Endodermal cell (in vitro differentiated cells): Measurements from ENCODE around the gene JADE3. TPM values are rescaled to one million over a fixed set of nuclear protein-coding genes. Genes with fewer than 3 reads are reported as not detected.
A peak's percentile ranks its signal among the peaks of the same experiment; 100 is the strongest.

Experiments
- DNase-seq: peaks from one replicate; pipeline ENCODE4 v3.0.0-alpha.2; 2017
- H3K27ac ChIP-seq: 2 replicates; pipeline ENCODE4 v1.5.1; 2013; ENCODE audit warnings: mild to moderate bottlenecking, low read depth, low read length, moderate library complexity
- H3K27me3 ChIP-seq: 2 replicates; pipeline ENCODE4 v1.6.1; 2013; ENCODE audit warnings: mild to moderate bottlenecking, low read length, moderate library complexity; ENCODE audit not compliant: insufficient read depth, control insufficient read depth, poor library complexity, severe bottlenecking
- H3K36me3 ChIP-seq: 2 replicates; pipeline ENCODE4 v1.7.0; 2013; ENCODE audit warnings: mild to moderate bottlenecking, low read length, moderate library complexity; ENCODE audit not compliant: control insufficient read depth, insufficient read depth
- H3K4me1 ChIP-seq: one replicate; pipeline ENCODE4 v1.7.0; 2013; ENCODE audit warnings: low read length; ENCODE audit not compliant: control insufficient read depth, insufficient read depth
- H3K4me3 ChIP-seq: 2 replicates; pipeline ENCODE4 v1.5.1; 2013; ENCODE audit warnings: mild to moderate bottlenecking, low read length, moderate library complexity
- H3K9ac ChIP-seq: 2 replicates; pipeline ENCODE4 v1.6.1; 2013; ENCODE audit warnings: mild to moderate bottlenecking, low read length, moderate library complexity; ENCODE audit not compliant: poor library complexity, severe bottlenecking; ENCODE audit errors: extremely low read depth
- H3K9me3 ChIP-seq: 2 replicates; pipeline ENCODE4 v1.6.1; 2013; ENCODE audit warnings: mild to moderate bottlenecking, low read length, moderate library complexity; ENCODE audit not compliant: control insufficient read depth
- H3K27ac Mint-ChIP-seq: 2 replicates; pipeline ENCODE4 v1.8.0; 2020; ENCODE audit warnings: mixed read lengths
- H3K27me3 Mint-ChIP-seq: 2 replicates; pipeline ENCODE4 v1.8.0; 2021; ENCODE audit warnings: mild to moderate bottlenecking, mixed read lengths; ENCODE audit not compliant: insufficient read depth
- H3K36me3 Mint-ChIP-seq: 2 replicates; pipeline ENCODE4 v1.8.0; 2020; ENCODE audit warnings: low read depth, mixed read lengths
- H3K4me1 Mint-ChIP-seq: 2 replicates; pipeline ENCODE4 v1.8.0; 2020; ENCODE audit warnings: mixed read lengths
- H3K4me3 Mint-ChIP-seq: 2 replicates; pipeline ENCODE4 v1.8.0; 2020; ENCODE audit warnings: mild to moderate bottlenecking, moderate library complexity, mixed read lengths
- H3K9me3 Mint-ChIP-seq: 2 replicates; pipeline ENCODE4 v1.8.0; 2020; ENCODE audit warnings: mild to moderate bottlenecking, mixed read lengths
- CTCF ChIP-seq: fragments of 200-600 bp; sonication (generic); conservative IDR thresholded peaks from 2 replicates; pipeline ENCODE4 v1.5.0; 2021; ENCODE audit warnings: antibody characterized with exemption, mild to moderate bottlenecking
- WGBS, 2 experiments: methylation state at CpG; one replicate each; pipeline versions ENCODE4 v1.1.5 to v1.1.7; 2013; ENCODE audit warnings: missing lambda C conversion rate in 2 of 2, mixed read lengths in 1 of 2; ENCODE audit not compliant: insufficient coverage in 1 of 2, insufficient read length in 1 of 2; 5-methylcytosine and 5-hydroxymethylcytosine counted together
- total RNA-seq, 2 donors: library from RNA; stranded (reverse); fragmentation: NEBNext Ultra II Directional in 1 of 2; extraction: Animal tissue kit (Norgen Biotek cat#: 25700) in 1 of 2; gene quantifications; 2 replicates in 1 of 2; 3 replicates in 1 of 2; pipeline ENCODE4 v1.2.1, GENCODE V29; 2021

The JADE3 gene
- total RNA-seq, 2 donors from 2014 or later, result 26.4 to 31.3 TPM

- Histone ChIP-seq H3K9me3 (no peaks in the 10 kb centered on the region), H3K27me3 (no peaks in the 10 kb centered on the region), H3K9ac (no peak overlapping the region), H3K4me1 (no peaks in the 10 kb centered on the region), H3K4me3 (no peak overlapping the region), H3K36me3 (no peaks in the 10 kb centered on the region), H3K27ac (no peak overlapping the region)
- H3K36me3 Mint-ChIP-seq, result no peaks in the 10 kb centered on the region
- no peak overlapping the region for H3K27ac Mint-ChIP-seq
- TF ChIP-seq CTCF, result no peak
- no peak for DNase-seq
- peaks cover 63% of the 10 kb centered on the region for H3K9me3 Mint-ChIP-seq
- no peaks in the 10 kb centered on the region for H3K4me1 Mint-ChIP-seq
- H3K27me3 Mint-ChIP-seq, result no peaks in the 10 kb centered on the region
- no peak overlapping the region for H3K4me3 Mint-ChIP-seq
Measured at GRCh38 chrX:46898207-46898606, 14.0 kb upstream of the JADE3 start.

- H3K27ac Mint-ChIP-seq, result no peak overlapping the region
Measured at GRCh38 chrX:46903458-46904242, 8.6 kb upstream of the JADE3 start.

GRCh38 chrX:46904626-46905025 lies 7.6 kb upstream of the JADE3 start:
- Mint-ChIP-seq H3K27ac (no peak overlapping the region), H3K27me3 (no peaks in the 10 kb centered on the region), H3K9me3 (peaks cover 50% of the 10 kb centered on the region), H3K36me3 (no peaks in the 10 kb centered on the region), H3K4me3 (no peak overlapping the region), H3K4me1 (no peaks in the 10 kb centered on the region)
- Histone ChIP-seq H3K27ac (no peak overlapping the region), H3K36me3 (no peaks in the 10 kb centered on the region), H3K4me3 (no peak overlapping the region), H3K27me3 (no peaks in the 10 kb centered on the region), H3K9me3 (no peaks in the 10 kb centered on the region), H3K9ac (no peak overlapping the region), H3K4me1 (no peaks in the 10 kb centered on the region)
- no peak for TF ChIP-seq CTCF
- no peak for DNase-seq
- WGBS, 2 experiments, result 100% methylated on average over 1 of the region's 2 CpGs; no CpG with 5 or more reads in 1 of the 2 experiments

More at GRCh38 chrX:46903458-46904242, 8.6 kb upstream of the JADE3 start:
- Histone ChIP-seq H3K27ac (no peak overlapping the region), H3K36me3 (no peaks in the 10 kb centered on the region), H3K9ac (no peak overlapping the region), H3K4me1 (no peaks in the 10 kb centered on the region), H3K9me3 (no peaks in the 10 kb centered on the region), H3K27me3 (no peaks in the 10 kb centered on the region), H3K4me3 (peak overlapping the region; percentile 69)
- peak overlapping the region; percentile 42 for H3K4me3 Mint-ChIP-seq
- no peaks in the 10 kb centered on the region for H3K27me3 Mint-ChIP-seq
- no peaks in the 10 kb centered on the region for H3K4me1 Mint-ChIP-seq
- H3K9me3 Mint-ChIP-seq, result peaks cover 50% of the 10 kb centered on the region
- 0 to 7% methylated on average over 1 to 14 of the region's 14 CpGs for WGBS, 2 experiments
- peak; percentile 79 for TF ChIP-seq CTCF
- peak; percentile 92 for DNase-seq
- no peaks in the 10 kb centered on the region for H3K36me3 Mint-ChIP-seq
